SJSA1 (cell line): Measurements from ENCODE around the gene UQCC5. TPM values are rescaled to one million over a fixed set of nuclear protein-coding genes. Genes with fewer than 3 reads are reported as not detected.

ENCODE experiments used
- DNase-seq, 2 experiments: peaks; one replicate each; pipeline ENCODE4 v3.0.0-alpha.2; 2015 to 2020; ENCODE audit warnings: low spot score in 2 of 2, low read depth in 1 of 2
- H3K27ac ChIP-seq: fragments of 250-450 bp; sonication (Bioruptor Pico); 2 replicates; pipeline ENCODE4 v1.5.1; 2020; ENCODE audit warnings: mild to moderate bottlenecking, moderate library complexity
- H3K27me3 ChIP-seq: fragments of 250-450 bp; sonication (Bioruptor Pico); replicated peaks from 2 replicates; pipeline ENCODE4 v1.5.1; 2020; ENCODE audit warnings: mild to moderate bottlenecking, moderate library complexity
- H3K36me3 ChIP-seq: fragments of 250-450 bp; sonication (Bioruptor Pico); 2 replicates; pipeline ENCODE4 v1.5.1; 2020; ENCODE audit warnings: mild to moderate bottlenecking
- H3K4me1 ChIP-seq: fragments of 250-450 bp; sonication (Bioruptor Pico); replicated peaks from 2 replicates; pipeline ENCODE4 v1.6.1; 2021; ENCODE audit warnings: mild to moderate bottlenecking
- H3K4me3 ChIP-seq: fragments of 250-450 bp; sonication (Bioruptor Pico); 2 replicates; pipeline ENCODE4 v1.5.1; 2020; ENCODE audit warnings: mild to moderate bottlenecking
- H3K9me3 ChIP-seq: fragments of 250-450 bp; sonication (Bioruptor Pico); replicated peaks from 2 replicates; pipeline ENCODE4 v1.5.1; 2020; ENCODE audit warnings: mild to moderate bottlenecking
- total RNA-seq: library from RNA; depleted of rRNA; stranded (reverse); fragments of >200 nt; shearing (Covaris generic); gene quantifications from 2 replicates; pipeline ENCODE4 v1.2.3, GENCODE V29; 2014

The UQCC5 gene
- total RNA-seq, 1 experiment from 2014 or later: 1.1 TPM

DNA sequence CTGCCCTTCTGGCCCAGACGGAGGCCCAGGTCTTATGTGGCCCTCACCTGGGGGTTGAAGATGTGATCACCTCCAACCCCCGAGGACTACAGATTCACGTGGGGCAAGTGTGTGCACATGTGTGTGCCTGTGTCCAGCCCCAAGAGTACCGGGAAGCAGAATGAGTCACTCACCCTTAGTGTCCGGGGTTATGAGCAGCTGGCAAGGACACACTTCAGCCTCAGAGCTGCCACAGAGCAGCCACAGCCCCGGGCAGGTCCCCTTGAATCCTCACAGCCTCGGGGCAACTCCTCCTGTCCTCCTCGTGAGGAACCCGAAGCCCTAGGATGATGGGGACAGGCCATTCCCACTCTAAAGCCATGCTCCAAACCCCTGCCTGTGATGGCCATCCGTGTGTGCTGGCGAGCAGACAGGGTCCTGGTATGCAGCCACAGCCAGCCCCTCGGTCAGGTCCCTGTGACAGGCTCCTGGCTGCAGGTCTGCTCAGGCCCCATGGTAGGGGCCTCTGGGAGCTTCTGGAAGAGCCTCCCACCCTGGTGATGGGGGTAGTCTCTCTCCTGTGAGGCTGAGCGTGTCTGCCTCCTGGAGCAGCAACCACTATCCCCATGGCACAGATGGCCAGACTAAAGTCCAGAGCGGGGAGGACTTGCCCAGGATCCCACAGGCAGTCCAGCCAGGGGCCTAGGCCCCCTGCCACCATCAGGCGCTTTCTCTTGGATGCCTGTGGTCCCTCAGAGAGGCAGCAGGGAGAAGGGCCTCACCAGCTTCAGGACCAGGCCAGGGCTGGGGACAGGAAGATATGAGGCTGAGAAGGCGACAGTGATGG, 40.4 kb upstream of the UQCC5 start:
- Histone ChIP-seq H3K36me3 (peaks cover 18% of the 10 kb centered on the region), H3K27me3 (no peaks in the 10 kb centered on the region), H3K4me1 (no peaks in the 10 kb centered on the region), H3K27ac (no peak overlapping the region), H3K9me3 (no peaks in the 10 kb centered on the region), H3K4me3 (no peak overlapping the region)
- no peak for DNase-seq

GRCh38 chr3:52498137-52499054, 38.0 kb upstream of the UQCC5 start:
- H3K27ac ChIP-seq: no peak overlapping the region
- no peak for DNase-seq
- no peaks in the 10 kb centered on the region for H3K4me1 ChIP-seq
- no peaks in the 10 kb centered on the region for H3K9me3 ChIP-seq
- H3K4me3 ChIP-seq: no peak overlapping the region
- H3K36me3 ChIP-seq: no peaks in the 10 kb centered on the region
- H3K27me3 ChIP-seq: no peaks in the 10 kb centered on the region

GRCh38 chr3:52501046-52501445, 35.4 kb upstream of the UQCC5 start:
- no peaks in the 10 kb centered on the region for H3K27me3 ChIP-seq
- no peak overlapping the region for H3K4me3 ChIP-seq
- no peaks in the 10 kb centered on the region for H3K36me3 ChIP-seq
- H3K27ac ChIP-seq: no peak overlapping the region
- H3K9me3 ChIP-seq: no peaks in the 10 kb centered on the region
- H3K4me1 ChIP-seq: no peaks in the 10 kb centered on the region
- no peak for DNase-seq

DNA sequence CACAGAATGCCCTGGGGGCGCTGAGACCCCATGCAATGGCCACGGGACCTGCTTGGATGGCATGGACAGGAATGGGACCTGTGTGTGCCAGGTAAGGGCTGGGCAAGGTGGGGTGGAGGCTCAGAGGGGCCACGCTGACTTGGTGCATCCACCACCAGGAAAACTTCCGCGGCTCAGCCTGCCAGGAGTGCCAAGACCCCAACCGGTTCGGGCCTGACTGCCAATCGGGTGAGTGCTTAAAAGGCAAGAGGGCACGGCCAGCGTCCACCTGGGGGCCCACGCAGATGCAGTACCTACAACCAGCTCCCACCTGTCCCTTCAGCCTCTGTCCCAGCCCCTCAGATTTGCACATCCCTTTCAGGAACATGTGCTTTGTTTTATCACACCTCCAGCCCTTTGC, 34.4 kb upstream of the UQCC5 start:
- Histone ChIP-seq H3K27me3 (no peaks in the 10 kb centered on the region), H3K4me1 (peaks cover 4% of the 10 kb centered on the region), H3K36me3 (no peaks in the 10 kb centered on the region), H3K27ac (no peak overlapping the region), H3K4me3 (no peak overlapping the region), H3K9me3 (no peaks in the 10 kb centered on the region)
- DNase-seq: no peak

DNA sequence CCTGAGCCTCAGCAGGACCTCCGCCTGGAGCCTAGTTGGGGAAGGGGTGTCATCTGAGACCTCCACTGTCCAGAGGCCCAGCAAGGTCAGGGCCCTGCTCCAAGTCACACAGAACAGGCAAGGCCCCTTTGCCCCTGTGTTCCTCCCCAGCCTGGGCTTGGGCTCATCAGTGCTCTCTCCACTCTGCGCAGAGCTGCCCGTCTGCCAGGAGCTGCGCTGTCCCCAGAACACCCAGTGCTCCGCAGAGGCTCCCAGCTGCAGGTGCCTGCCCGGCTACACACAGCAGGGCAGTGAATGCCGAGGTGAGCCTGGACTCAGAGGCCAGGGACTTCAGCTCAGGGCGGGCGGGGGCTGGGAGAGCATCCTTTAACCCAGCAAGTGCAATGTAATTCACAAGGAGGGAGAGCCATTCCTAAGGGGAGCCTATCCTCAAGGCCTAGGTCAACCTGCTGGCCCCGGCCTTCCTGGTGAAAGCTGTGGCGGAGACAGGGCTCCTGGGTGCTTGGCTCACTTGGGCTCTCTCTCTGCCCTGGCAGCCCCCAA, 33.5 kb upstream of the UQCC5 start:
- H3K27me3 ChIP-seq: no peaks in the 10 kb centered on the region
- H3K36me3 ChIP-seq: no peaks in the 10 kb centered on the region
- peaks cover 11% of the 10 kb centered on the region for H3K4me1 ChIP-seq
- no peak overlapping the region for H3K27ac ChIP-seq
- no peak overlapping the region for H3K4me3 ChIP-seq
- no peaks in the 10 kb centered on the region for H3K9me3 ChIP-seq
- DNase-seq: no peak

- Histone ChIP-seq H3K27me3 (no peaks in the 10 kb centered on the region), H3K4me3 (no peak overlapping the region), H3K4me1 (peaks cover 11% of the 10 kb centered on the region), H3K36me3 (no peaks in the 10 kb centered on the region), H3K27ac (no peak overlapping the region), H3K9me3 (no peaks in the 10 kb centered on the region)
- no peak for DNase-seq
Measured at GRCh38 chr3:52503788-52504424, 32.5 kb upstream of the UQCC5 start.

GRCh38 chr3:52504977-52505376, 31.4 kb upstream of the UQCC5 start:
- peaks cover 11% of the 10 kb centered on the region for H3K4me1 ChIP-seq
- no peaks in the 10 kb centered on the region for H3K9me3 ChIP-seq
- DNase-seq: no peak
- H3K4me3 ChIP-seq: no peak overlapping the region
- H3K27ac ChIP-seq: no peak overlapping the region
- no peaks in the 10 kb centered on the region for H3K36me3 ChIP-seq
- no peaks in the 10 kb centered on the region for H3K27me3 ChIP-seq

DNA sequence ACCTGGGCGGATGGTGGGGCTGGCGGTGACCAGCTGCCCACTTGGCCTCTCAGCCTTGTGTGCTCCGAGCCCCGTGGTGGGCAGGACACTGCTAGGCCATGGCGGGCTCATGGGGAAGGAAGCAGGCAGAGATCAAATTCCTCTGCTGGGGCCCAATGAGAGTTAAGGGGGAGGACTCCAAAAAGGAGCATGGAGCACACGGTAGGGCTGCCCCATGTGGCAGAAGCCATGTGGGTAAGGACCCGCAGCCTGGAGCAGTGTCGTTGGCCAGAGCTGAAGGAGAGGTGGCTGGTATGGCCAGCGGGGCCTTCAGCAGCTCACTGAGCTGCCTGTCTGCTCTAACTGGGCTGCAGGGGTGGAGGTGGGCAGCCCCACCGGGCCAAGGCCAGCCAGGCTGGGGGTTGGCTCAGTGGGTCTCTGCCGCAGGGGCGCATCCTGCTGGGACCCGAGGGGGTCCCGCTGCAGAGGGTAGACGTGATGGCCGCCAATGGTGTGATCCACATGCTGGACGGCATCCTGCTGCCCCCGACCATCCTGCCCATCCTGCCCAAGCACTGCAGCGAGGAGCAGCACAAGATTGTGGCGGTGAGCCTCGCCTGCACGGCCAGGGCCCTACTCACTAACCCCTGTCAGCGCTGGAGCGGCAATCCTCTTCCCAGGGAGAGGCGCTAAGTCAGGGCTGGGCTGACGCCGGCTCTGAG, 30.0 kb upstream of the UQCC5 start:
- H3K27me3 ChIP-seq: no peaks in the 10 kb centered on the region
- no peak for DNase-seq
- H3K4me1 ChIP-seq: peaks cover 11% of the 10 kb centered on the region
- H3K27ac ChIP-seq: no peak overlapping the region
- no peaks in the 10 kb centered on the region for H3K9me3 ChIP-seq
- H3K4me3 ChIP-seq: no peak overlapping the region
- no peaks in the 10 kb centered on the region for H3K36me3 ChIP-seq

GRCh38 chr3:52507359-52507758, 29.0 kb upstream of the UQCC5 start:
- Histone ChIP-seq H3K27ac (no peak overlapping the region), H3K4me3 (no peak overlapping the region), H3K36me3 (no peaks in the 10 kb centered on the region), H3K27me3 (no peaks in the 10 kb centered on the region), H3K9me3 (no peaks in the 10 kb centered on the region), H3K4me1 (peaks cover 11% of the 10 kb centered on the region)
- DNase-seq: peak; percentile 61 to 73

DNA sequence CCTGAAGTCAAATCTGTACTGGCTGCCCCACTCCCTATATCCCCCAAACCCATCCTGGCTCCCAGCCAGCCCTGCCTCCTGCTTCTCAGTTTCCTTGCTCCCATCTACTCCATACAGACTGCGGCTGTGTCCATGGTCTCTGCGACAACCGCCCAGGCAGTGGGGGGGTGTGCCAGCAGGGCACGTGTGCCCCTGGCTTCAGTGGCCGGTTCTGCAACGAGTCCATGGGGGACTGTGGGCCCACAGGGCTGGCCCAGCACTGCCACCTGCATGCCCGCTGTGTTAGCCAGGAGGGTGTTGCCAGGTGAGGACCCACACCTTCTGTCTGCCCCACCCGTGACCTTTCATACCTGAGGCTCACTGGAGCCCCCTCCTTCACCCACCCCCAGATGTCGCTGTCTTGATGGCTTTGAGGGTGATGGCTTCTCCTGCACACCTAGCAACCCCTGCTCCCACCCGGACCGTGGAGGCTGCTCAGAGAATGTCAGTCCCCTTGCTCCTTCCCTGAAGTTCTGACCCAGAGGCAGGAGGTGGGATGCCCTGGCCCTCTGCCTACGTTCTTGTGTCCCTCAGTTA, 26.6 kb upstream of the UQCC5 start:
- Histone ChIP-seq H3K36me3 (no peaks in the 10 kb centered on the region), H3K27me3 (no peaks in the 10 kb centered on the region), H3K9me3 (no peaks in the 10 kb centered on the region), H3K27ac (no peak overlapping the region), H3K4me1 (peaks cover 11% of the 10 kb centered on the region), H3K4me3 (no peak overlapping the region)
- no peak for DNase-seq

GRCh38 chr3:52511509-52511908, 24.9 kb upstream of the UQCC5 start:
- H3K9me3 ChIP-seq: no peaks in the 10 kb centered on the region
- H3K4me3 ChIP-seq: no peak overlapping the region
- DNase-seq: no peak
- no peaks in the 10 kb centered on the region for H3K27me3 ChIP-seq
- no peak overlapping the region for H3K27ac ChIP-seq
- H3K36me3 ChIP-seq: no peaks in the 10 kb centered on the region
- peaks cover 11% of the 10 kb centered on the region for H3K4me1 ChIP-seq

DNA sequence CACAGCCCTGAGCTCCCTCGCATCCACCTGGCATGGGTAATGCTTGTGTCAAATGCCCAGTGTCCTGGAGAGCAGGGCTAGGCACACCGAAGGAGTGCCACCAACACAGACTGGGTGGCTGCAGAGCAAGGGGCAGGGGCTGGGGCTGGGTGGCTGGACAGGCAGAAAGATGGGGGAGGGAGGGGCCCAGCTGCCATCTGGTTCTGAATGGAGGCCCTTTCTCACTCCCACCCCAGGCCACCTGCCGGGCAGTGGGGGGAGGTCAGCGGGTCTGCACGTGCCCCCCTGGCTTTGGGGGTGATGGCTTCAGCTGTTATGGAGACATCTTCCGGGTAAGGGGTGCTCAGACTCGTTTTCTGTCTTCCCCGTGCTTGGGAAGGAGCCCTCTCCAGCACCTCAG, 24.3 kb upstream of the UQCC5 start:
- no peak for DNase-seq
- Histone ChIP-seq H3K27ac (no peak overlapping the region), H3K27me3 (no peaks in the 10 kb centered on the region), H3K36me3 (no peaks in the 10 kb centered on the region), H3K4me1 (peaks cover 6% of the 10 kb centered on the region), H3K9me3 (no peaks in the 10 kb centered on the region), H3K4me3 (no peak overlapping the region)

- Histone ChIP-seq H3K36me3 (no peaks in the 10 kb centered on the region), H3K9me3 (no peaks in the 10 kb centered on the region), H3K27me3 (no peaks in the 10 kb centered on the region)
Measured at GRCh38 chr3:52512727-52513126, 23.7 kb upstream of the UQCC5 start.

More at GRCh38 chr3:52512727-52513126, 23.7 kb upstream of the UQCC5 start:
- Histone ChIP-seq H3K4me1 (no peaks in the 10 kb centered on the region), H3K4me3 (no peak overlapping the region), H3K27ac (no peak overlapping the region)
- DNase-seq: no peak
